ENCODE data around the gene LIN9.

Gene LIN9

GRCh38 chr1:226308723-226309397, at the start of gene LIN9:
Gene LIN9, minus strand, starts transcription at chr1:226309164. Its CDS starts 25 bp downstream, at chr1:226309139.
- no peak for TF ChIP-seq CTCF (IDR thresholded peaks at IDR 0.05)
- Histone ChIP-seq H3K27me3 (peaks cover 25% of the 10 kb centered on the region), H3K27ac (peak within 1 kb of the TSS; percentile 54), H3K9me3 (no peaks in the 10 kb centered on the region), H3K4me1 (ENCODE audit: control insufficient read depth in 1 of 2, insufficient read depth in 1 of 2, low read depth in 1 of 2, low read length in 1 of 2) (peaks cover 15 to 18% of the 10 kb centered on the region in 2 experiments), H3K4me3 (ENCODE audit: low read depth in 1 of 2, low read length in 1 of 2) (peak within 1 kb of the TSS; percentile 95 to 99), H3K36me3 (no peaks in the 10 kb centered on the region)

GRCh38 chr1:226357416-226357815, 48.5 kb upstream of the LIN9 start:
- H3K36me3 ChIP-seq = peaks cover 45% of the 10 kb centered on the region
- H3K4me3 ChIP-seq (ENCODE audit: low read depth in 1 of 2, low read length in 1 of 2) = no peak overlapping the region
- H3K4me1 ChIP-seq (ENCODE audit: control insufficient read depth in 1 of 2, insufficient read depth in 1 of 2, low read depth in 1 of 2, low read length in 1 of 2) = no peaks in the 10 kb centered on the region
- no peak for TF ChIP-seq CTCF (IDR thresholded peaks at IDR 0.05)
- H3K9me3 ChIP-seq = no peaks in the 10 kb centered on the region
- H3K27ac ChIP-seq = no peak overlapping the region
- no peaks in the 10 kb centered on the region for H3K27me3 ChIP-seq

GRCh38 chr1:226355669-226356551, 46.9 kb upstream of the LIN9 start:
- Histone ChIP-seq H3K9me3 (no peaks in the 10 kb centered on the region), H3K36me3 (peaks cover 31% of the 10 kb centered on the region), H3K27me3 (no peaks in the 10 kb centered on the region), H3K4me1 (ENCODE audit: control insufficient read depth in 1 of 2, insufficient read depth in 1 of 2, low read depth in 1 of 2, low read length in 1 of 2) (no peaks in the 10 kb centered on the region), H3K27ac (no peak overlapping the region), H3K4me3 (ENCODE audit: low read depth in 1 of 2, low read length in 1 of 2) (no peak overlapping the region)
- no peak for TF ChIP-seq CTCF (IDR thresholded peaks at IDR 0.05)

- Histone ChIP-seq H3K27ac (no peak overlapping the region), H3K4me1 (ENCODE audit: control insufficient read depth in 1 of 2, insufficient read depth in 1 of 2, low read depth in 1 of 2, low read length in 1 of 2) (peaks cover 0 to 3% of the 10 kb centered on the region in 2 experiments), H3K27me3 (peaks cover 7% of the 10 kb centered on the region), H3K36me3 (peaks cover 25% of the 10 kb centered on the region), H3K4me3 (ENCODE audit: low read depth in 1 of 2, low read length in 1 of 2) (no peak overlapping the region), H3K9me3 (no peaks in the 10 kb centered on the region)
- TF ChIP-seq CTCF (IDR thresholded peaks at IDR 0.05) = no peak
Measured at GRCh38 chr1:226355016-226355415, 46.1 kb upstream of the LIN9 start.

GRCh38 chr1:226353698-226354525, 44.9 kb upstream of the LIN9 start:
- peaks cover 15% of the 10 kb centered on the region for H3K36me3 ChIP-seq
- no peaks in the 10 kb centered on the region for H3K9me3 ChIP-seq
- no peak for TF ChIP-seq CTCF (IDR thresholded peaks at IDR 0.05)

More at GRCh38 chr1:226353698-226354525, 44.9 kb upstream of the LIN9 start:
- H3K27me3 ChIP-seq = peaks cover 10% of the 10 kb centered on the region
- no peak overlapping the region for H3K4me3 ChIP-seq (ENCODE audit: low read depth in 1 of 2, low read length in 1 of 2)
- peaks cover 0 to 3% of the 10 kb centered on the region in 2 experiments for H3K4me1 ChIP-seq (ENCODE audit: control insufficient read depth in 1 of 2, insufficient read depth in 1 of 2, low read depth in 1 of 2, low read length in 1 of 2)
- H3K27ac ChIP-seq = no peak overlapping the region

Data from neutrophil (primary cell).